ENCODE data around the gene YWHAE. TPM values are rescaled to one million over a fixed set of nuclear protein-coding genes. Genes with fewer than 3 reads are reported as not detected.

The YWHAE gene
- total RNA-seq, 1 experiment from 2014 or later: 1,282 TPM

DNA sequence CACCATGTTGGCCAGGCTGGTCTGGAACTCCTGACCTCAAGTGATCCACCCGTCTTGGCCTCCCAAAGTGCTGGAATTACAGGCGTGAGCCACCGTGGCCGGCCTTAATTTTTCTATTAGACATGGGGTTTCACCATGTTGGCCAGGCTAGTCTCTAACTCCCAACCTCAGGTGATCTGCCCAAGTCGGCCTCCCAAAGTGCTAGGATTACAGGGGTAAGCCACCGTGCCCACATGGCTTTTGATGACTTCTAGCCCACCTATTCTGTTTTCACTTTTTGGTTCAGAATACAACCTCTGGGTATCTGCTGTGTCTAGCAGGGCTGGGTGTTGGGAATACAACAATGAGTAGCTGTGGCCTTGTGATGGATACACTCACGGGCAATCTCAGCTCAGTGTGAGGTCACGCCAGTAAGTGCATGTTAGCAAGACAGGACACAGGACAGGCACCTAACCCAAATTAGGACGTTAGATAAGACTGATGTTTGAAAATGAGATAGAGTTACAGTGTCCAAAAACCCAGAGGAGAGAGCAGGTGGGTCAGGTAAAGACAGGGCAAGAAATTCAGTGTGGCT is 14.1 kb upstream of the YWHAE start:
- Histone ChIP-seq H3K79me1 (ENCODE audit: insufficient read depth, low read depth, low read length, poor library complexity, severe bottlenecking) (no peaks in the 10 kb centered on the region), H3T11ph (ENCODE audit: low read length) (no peak overlapping the region), H2BK120ac (ENCODE audit: low read depth, low read length, poor library complexity, severe bottlenecking) (no peak overlapping the region), H2BK15ac (ENCODE audit: low read depth, low read length) (no peak overlapping the region), H3K27ac (ENCODE audit: insufficient read length, low read depth, low read length) (no peak overlapping the region), H3K79me2 (ENCODE audit: insufficient read depth, low read length) (no peaks in the 10 kb centered on the region), H3K14ac (ENCODE audit: insufficient read depth, low read length) (no peak overlapping the region), H2AFZ (ENCODE audit: low read length) (no peak overlapping the region), H3K23me2 (ENCODE audit: insufficient read length, low read depth, low read length, poor library complexity, severe bottlenecking) (no peaks in the 10 kb centered on the region), H2BK12ac (ENCODE audit: insufficient read length, low read depth, low read length) (no peak overlapping the region), H4K5ac (ENCODE audit: insufficient read length, low read depth, low read length) (no peak overlapping the region), H3K56ac (ENCODE audit: insufficient read length, low read depth, low read length) (no peak overlapping the region), H2BK20ac (ENCODE audit: low read depth, low read length, poor library complexity, severe bottlenecking) (no peak overlapping the region), H3K23ac (ENCODE audit: insufficient read length, low read depth, low read length) (no peak overlapping the region), H3K27me3 (ENCODE audit: insufficient read depth, low read length) (no peaks in the 10 kb centered on the region), H4K91ac (ENCODE audit: insufficient read length, low read depth, low read length) (no peak overlapping the region), H3K9ac (ENCODE audit: extremely low read depth, insufficient read length, low read length) (no peak overlapping the region), H3K4me1 (ENCODE audit: insufficient read depth, low read length) (no peaks in the 10 kb centered on the region), H3K4ac (ENCODE audit: low read depth, low read length) (no peak overlapping the region), H3K9me3 (ENCODE audit: control insufficient read depth, low read depth, low read length) (no peaks in the 10 kb centered on the region), H3K18ac (ENCODE audit: insufficient read length, low read depth, low read length) (no peak overlapping the region), H4K8ac (replicated peaks; ENCODE audit: insufficient read length, low read depth, low read length) (peak overlapping the region; percentile 95), H2BK5ac (ENCODE audit: insufficient read length, low read length) (no peak overlapping the region), H3K4me2 (ENCODE audit: insufficient read depth, insufficient read length, low read length) (no peak overlapping the region), H2AK5ac (ENCODE audit: insufficient read length, low read length) (no peak overlapping the region), H4K20me1 (ENCODE audit: control insufficient read depth, insufficient read depth, insufficient read length) (no peaks in the 10 kb centered on the region)
- Mint-ChIP-seq H3K4me1 (peaks cover 0 to 5% of the 10 kb centered on the region in 2 experiments; a peak in 1 of 4 replicates), H3K27ac (no peak overlapping the region), H3K4me3 (no peak overlapping the region), H3K27me3 (ENCODE audit: low read depth) (no peaks in the 10 kb centered on the region), H3K36me3 (ENCODE audit: insufficient read depth in 1 of 3, low read depth in 3 of 3) (peaks cover 0 to 5% (median 0%) of the 10 kb centered on the region in 3 experiments; a peak in 3 of 7 replicates), H3K9me3 (no peaks in the 10 kb centered on the region)
- DNase-seq: no peak
- no CpG with 5 or more reads among the region's 9 CpGs for WGBS (ENCODE audit: extremely low coverage, insufficient read length, low lambda C conversion rate)
- TF ChIP-seq, protein P1, sequence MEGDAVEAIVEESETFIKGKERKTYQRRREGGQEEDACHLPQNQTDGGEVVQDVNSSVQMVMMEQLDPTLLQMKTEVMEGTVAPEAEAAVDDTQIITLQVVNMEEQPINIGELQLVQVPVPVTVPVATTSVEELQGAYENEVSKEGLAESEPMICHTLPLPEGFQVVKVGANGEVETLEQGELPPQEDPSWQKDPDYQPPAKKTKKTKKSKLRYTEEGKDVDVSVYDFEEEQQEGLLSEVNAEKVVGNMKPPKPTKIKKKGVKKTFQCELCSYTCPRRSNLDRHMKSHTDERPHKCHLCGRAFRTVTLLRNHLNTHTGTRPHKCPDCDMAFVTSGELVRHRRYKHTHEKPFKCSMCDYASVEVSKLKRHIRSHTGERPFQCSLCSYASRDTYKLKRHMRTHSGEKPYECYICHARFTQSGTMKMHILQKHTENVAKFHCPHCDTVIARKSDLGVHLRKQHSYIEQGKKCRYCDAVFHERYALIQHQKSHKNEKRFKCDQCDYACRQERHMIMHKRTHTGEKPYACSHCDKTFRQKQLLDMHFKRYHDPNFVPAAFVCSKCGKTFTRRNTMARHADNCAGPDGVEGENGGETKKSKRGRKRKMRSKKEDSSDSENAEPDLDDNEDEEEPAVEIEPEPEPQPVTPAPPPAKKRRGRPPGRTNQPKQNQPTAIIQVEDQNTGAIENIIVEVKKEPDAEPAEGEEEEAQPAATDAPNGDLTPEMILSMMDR (conservative IDR thresholded peaks at IDR 0.05): no peak

All from H9 (cell line).